Middle frontal gyrus (tissue), 1 donor: ENCODE measurements around the gene ME3.
A peak's percentile ranks its signal among the peaks of the same experiment; 100 is the strongest.

Experiments
- DNase-seq: peaks from one replicate; pipeline ENCODE4 v3.0.0-alpha.2; 2015; ENCODE audit warnings: low spot score; ENCODE audit errors: extremely low spot score

ME3 gene

DNA sequence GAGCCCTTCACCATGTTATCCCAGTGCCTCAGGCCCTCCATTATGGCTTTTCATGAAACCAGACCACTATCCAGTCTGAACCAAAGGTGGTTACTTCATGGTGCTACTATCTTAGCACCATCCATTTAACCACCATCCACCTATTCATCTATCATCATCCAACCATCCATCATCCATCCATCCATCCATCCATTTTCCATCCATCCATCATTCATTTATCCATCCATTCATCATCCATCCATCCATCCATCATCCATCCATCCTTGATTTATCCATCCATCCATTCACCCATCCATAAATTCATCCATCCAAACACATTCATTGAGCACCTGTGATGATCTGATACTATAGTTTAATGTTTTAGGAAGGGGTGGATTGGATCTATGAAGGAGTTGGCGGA is 204.2 kb downstream of the ME3 start:
- no peak for DNase-seq

DNA sequence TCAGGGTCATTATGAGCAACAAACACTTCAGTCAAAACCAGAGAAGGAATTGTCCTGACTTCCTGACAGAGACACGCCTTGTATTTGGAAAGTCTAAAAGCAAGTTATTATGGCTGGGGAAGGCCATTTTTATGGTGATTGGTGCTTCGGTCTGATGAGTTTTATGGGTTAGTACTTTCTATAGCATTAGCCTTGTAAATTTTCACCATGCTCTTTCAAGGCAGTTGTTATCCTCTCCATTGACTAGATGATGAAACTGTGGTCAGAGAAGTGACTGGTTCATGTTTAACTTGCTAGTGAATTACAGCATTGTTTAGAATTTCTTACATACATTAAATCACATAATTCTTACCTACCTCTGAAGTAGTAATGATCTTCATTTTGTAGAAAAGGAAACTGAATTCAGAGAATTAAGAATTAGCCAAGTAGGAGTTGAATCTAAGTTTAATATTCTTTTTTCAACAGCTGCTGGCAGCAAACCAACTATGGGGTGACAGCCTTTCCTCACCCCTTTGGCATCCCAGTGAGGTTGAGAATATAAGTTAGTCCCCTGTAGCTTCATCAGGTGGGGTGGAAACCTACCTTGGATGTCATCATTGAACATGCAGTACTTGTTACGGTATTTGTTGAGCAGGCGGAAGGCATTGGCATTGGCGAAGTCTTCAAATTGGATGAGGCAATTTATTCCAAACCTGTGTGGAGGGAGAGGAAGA is 207.8 kb downstream of the ME3 start:
- DNase-seq = no peak

DNA sequence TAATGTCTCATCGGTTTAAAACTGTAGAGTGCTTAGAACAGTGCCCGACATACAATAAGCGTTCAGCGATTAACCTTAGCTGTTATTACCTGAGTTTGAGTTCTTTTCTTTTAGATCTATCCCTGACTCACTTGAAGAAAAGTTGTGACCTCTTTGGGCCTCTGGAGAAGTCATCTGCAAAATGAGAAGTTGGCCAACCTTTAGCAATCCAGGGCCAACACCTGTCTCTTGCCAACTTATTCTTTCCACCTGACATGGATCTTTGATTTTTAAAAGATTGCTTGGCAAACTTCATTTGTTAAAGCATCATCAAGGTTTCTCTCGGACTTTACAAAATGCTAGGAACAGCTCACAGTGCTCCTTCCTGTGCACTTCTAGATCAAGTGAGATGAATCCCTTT is 208.5 kb downstream of the ME3 start:
- DNase-seq = no peak

DNA sequence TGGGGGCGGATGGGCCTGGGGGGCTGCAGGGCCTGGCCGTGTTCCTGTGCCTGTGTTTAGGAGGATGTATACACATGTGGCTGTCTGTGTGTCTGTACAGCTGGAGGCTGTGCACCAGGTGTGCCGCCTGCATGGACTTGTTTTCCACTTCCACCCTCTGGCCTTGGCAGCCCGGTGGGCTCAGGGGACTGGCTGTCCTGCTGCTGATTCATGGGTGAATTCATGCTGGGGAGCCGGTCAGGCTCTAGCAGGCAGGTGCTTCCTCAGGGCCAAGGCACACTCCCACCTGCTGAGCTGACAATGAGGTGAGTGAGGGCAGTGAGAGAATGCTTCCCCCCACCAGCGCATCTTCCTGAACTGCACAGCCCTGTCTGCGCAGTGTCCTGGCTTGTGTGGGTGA is 209.3 kb downstream of the ME3 start:
- DNase-seq = no peak

DNA sequence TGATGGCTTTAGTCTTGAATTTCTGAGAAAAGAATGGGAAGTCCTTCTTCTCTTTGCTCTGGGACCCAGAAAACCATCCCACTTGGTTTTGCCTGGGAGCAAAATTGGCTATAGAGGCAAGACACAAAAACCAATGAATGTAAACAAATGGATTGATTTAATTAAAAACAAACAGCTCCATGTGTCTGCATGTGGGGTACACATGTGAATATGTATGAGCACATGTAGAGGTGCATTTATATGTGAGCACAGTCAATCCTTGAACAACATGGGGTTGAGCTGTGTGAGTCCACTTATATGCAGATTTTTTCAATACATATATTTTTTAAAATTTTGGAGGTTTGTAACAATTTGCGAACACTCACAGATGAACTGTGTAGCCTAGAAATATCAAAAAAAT is 210.5 kb downstream of the ME3 start:
- DNase-seq = no peak

DNA sequence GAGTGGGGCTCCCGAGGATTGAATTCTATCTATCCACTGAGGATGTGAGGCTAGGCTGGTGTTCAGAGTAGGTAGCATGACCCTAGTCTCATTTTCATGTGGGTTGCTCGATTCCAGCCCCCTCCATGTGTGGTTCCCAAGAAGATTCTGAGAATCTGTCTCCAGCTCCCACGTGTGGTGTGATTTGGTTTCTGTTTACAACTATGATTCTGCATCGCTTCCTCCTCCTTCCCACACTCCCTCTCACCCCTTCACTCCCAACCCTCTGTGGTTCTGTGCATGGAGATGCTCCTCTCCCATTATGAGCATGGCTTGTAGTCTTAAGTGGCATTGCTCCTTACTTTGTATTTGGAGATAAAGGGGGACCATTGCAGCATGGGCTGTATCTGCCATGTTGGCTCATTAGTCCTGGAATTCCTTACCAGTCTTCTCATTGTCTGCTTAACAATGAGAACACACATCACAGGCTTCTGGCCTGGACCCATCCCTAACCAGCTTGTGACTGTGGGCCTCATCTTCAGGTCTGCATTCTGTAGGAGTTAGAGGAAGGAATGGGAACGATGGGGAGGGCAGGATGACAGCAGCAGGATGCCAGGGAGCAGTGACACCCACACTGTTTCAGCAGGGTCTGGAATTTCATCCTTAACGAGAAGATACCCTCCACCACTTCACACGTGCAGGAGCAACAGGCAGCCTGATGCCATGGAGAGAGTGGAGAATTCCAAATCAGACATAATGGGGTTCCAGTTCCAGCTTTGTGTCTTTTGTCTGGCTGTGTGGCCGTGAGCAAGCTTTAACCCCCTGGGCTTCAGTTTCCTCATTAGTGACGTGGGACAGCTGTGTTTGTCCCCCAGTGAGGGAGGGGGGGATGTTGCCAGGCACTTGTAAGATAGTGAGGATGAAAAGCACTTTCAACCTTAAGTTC is 211.7 kb downstream of the ME3 start:
- no peak for DNase-seq

DNA sequence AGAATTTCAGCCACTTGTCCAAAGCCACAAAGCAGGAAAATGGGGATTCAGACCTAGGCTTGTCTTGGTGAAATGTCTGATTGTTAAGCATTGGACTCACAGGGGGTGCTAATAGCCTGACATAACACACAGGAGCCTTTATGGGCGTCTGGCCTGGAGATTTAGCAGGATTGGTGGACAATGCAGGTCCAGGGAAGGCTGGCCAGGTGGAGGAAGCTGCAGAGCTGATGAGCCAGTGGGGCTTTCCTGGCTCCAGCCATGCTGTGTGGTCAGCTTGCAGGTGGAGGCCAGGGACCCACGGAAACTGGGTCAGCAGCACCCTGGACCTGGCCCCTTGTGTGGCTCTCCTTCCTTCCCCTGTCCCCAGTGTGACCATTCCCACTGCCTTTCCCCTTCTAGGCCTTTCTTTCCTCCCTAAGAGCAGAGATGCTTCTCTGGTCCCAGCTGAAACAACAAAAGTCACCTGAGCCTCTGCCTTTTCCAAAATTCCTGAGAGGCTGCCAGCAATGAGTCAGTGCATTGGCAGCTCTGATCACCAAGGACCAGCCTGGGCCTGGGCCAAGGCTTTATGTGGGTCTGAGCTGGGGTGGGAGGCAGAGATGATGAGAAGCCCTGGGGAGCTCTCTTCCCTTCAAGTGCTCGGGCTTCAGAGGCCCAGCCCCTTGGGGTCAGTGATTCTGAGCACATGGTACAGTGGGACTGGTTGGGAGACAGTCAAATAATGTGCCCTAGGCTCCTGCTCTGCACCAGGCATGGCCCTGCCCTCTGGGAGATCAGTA is 212.5 kb downstream of the ME3 start:
- DNase-seq = peak; percentile 34

DNA sequence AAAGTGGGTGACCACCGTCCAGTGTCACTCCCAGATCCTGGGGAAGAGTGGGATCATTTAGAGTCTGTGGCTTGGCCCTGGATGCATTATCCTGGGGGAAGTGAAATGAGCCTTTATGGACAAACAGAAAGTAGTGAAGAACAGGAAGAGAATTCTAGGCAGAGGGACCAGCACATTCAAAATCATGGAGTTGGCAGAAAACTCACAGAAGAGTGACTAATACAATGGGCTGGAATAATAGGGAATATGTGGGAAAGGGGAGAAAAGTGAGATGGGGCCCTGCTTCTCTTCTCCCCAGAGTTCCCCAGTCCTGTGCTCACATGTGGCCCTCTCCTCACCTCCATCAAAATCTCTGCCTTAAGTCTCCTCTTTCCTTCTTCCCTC is 213.4 kb downstream of the ME3 start:
- DNase-seq = no peak

DNA sequence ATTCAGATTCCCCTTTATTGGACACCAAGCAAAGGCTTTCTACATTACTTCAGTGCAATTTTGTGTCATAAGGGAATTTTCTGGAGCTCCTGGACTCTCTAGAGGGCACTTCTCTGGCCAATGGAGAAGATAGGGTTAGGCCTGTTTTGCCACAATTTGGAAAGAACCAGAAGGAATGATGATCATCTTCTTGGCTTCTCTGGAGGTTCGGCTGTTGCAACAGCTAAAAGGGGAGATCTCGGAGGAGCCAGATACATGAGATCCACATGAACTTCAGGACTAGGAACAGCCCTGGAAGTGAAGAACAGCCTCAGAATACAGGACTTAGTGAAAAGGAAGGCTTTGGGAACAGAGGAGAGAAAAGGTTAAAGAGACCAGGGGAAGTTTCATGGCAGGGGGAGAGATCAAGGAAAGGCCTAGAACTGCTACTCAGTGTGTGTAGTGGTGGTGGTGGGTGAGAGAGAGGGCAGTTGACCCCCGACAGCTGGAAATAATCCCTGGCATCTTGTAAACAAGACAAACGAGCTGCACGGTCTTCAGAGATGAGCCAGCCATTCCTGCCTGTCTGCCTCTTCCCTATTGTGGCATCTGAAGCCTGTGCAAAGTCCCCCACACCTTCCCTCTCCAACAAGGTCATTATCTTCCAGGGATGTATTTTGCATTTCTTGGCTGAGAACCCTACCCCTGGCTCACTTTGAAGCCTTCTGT is 214.0 kb downstream of the ME3 start:
- DNase-seq = no peak

DNA sequence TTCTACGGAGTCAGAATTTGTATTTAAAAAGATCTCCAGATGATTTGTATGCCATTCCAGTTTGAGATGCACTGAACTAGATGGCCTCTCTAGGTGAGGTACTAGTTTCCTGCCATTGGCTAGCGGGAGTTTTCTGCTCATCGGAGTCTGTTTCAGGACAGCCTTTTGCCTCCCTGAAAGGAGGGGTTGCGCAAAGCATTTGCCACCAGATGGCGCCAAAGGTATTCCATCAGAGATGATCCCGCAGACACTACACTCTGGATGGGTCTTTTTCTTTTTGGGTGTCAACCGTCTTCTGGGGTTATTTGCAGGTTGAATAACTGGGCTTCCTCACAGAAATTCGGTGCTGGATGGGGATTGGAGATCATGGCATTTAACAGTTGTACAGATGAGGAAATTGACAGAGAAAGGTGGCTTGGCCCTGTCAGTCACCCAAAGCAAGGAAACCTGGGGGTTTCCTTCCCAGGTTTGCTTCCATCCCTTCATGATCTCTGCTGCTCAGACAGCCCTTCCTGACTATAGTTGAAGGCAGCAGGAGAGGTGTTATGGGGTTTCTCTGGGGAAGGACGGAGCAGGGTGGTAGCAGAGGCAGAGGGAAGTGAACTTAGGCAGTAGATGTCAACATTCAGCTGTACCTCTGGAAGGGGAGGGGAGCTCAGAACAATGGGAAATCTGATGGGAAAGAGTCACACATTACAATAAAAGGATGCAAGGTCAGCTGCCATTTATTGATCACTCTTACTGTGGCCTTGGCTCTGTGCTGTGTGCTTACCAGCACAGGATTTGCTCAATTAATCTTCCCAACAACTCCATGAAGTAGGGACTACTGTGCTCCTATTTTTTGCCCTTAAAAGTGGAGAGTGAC is 216.1 kb downstream of the ME3 start:
- DNase-seq = peak; percentile 63

DNA sequence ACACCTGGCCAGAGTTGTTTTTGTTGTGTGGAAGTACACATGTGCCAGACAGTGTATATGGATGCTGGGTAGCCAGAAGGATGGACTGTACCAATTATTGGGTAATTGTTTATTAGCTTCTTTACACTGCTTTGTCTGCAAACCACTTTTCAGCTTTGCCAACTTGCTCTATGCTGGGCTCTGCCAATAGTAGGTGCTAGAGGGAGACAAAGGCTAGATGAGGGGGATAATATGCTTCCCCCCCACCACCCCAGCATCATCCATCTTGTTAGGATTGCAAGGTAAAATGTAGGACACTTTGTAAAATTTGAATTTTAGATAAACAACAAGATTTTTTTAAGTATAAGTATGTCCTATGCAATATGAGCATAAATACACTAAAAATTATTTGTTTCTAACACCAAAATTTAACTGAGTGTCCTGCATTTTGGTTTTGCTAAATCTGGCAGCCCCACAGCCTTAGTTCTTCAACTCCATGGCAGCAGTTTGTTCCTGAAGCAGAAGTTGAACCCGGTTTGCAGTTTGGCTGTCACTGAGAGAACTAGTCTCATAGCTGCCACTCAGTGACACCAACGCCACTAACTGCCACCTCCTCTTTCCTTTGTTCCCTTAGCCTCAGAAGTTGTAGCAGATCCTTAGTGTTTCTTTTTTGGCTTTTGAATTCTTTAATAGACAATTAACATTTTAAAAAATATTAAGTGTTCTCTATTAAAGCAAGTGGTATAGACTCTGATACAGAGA is 219.0 kb downstream of the ME3 start:
- DNase-seq = no peak

DNA sequence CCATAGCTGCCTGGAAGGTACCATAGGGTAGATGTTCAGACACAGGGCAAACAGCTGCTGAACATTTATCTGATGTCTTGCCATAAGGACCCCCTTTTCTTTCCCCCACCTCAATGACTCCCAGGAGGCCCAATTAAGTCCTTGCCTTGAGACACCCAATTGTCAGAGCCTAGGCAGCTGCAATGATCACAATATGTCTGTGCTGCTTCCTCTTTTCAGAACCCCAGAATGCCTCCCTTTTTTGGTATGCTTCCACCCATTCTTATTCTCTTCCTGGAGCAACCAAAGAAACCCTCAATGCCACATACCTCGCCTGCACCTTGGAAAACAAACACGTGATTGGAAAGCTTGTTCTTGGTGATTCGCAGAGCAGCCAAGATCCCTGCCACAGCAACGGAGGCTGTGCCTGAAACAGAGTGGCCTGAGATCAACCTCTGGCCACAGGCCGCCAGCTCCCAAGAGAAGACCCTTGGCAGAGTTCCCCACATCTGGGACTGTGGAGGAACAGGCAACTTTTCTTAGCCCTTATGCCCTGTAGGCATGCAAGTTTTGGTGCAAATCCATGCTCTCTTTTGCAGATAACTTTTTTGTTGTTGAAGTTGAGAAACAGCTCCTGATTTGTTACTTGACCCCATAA is 222.3 kb downstream of the ME3 start:
- no peak for DNase-seq

DNA sequence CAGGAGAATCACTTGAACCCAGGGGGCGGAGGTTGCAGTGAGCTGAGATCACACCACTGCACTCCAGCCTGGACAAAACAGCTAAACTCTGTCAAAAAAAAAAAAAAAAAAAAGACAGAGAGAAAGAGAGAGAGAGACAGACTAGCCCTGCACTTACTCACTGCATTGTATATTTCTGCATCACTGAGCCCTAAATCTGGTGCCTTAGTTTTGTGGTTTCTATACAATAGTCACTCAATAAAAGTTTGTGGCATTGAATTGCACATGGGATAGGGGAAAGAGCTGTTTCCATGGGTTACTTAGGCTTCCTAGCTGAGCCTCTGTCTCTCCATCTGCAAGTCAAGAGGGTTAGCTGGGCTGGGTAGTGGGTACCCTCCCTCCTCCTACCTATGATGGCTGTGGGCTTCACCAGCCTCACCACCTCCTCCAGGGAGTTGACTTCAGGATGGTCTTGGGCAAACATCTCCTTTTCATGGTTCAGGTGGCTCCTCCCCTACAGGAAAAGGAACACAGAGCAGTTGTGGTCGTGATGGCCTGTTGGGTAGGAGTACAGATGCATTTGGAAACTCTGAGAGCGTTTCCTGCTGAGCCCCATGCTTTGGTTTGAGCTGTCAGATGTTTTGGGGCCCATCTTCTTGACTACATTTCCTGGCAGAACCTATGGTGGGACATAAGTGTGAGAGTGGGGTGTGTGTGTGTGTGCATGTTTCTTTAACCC is 224.5 kb downstream of the ME3 start:
- no peak for DNase-seq

DNA sequence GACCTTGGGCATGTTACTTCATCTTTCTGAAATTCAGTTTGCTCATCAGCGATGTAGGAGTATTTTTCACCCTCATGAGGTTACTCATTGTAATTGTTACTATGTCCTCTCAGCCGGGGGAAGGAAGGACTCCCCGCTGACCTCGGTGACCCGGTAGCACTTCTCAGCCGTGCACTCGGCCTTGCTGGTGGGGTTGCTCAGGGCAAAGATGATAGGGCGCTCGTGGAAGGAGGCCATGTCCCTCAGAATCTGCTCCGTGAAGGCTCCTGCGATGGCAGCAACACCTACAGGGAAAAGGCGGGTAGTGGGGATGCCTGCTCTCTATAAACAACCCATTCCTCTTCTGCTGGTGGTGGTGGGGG is 225.5 kb downstream of the ME3 start:
- DNase-seq = no peak

DNA sequence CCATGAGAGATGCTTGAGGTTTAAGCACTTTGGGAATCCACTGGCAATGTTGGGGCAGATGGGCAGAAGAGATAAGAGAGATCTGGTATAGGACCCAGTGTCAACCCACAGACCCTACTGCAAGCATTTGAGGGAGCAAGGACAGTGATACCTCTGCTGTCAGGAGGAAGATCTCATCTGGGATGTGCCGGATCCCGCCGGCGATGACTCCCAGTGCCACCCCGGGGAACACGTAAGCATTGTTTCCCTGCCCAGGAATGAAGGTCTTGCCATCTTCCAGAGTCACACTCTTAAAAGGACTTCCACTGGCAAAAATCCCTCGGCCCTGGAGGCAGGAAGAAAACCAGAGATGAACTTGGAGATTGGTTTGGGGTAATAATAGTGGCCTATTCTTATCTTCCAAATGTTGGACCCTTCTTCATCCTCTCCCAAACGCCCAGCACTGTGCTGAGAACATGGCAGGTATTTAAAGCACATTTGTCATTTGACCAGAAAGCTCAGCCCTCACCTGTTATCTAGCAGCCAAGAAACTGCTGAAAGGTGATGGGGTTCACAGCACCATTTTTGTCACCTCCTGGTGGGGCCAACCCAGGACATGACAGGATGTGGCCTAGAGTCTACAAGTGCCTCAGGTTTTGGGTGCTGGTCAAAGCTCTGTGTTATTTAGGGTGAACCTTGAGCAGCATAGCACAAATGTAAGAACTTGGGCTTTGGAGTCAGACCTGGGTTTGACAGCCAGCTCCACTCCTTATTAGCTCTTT is 226.1 kb downstream of the ME3 start:
- no peak for DNase-seq

DNA sequence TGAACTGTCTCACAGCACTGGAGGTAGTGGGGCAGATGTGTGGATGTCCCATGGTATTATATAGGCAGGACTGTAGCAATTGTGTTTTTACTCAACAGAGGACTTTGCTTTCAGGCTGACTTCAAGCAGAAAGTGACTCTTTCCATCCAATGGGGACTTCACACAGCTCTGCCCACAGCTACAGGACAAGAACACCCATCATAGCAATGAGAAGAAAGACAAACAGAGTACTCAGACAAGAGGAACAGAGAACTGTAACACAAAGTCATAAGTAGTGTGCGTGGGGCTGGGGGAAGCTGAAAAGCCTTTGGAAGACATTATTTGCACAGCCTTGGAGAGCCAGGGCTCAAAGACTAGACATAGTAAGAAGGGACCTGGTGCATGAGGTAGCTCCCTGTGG is 227.4 kb downstream of the ME3 start:
- no peak for DNase-seq

DNA sequence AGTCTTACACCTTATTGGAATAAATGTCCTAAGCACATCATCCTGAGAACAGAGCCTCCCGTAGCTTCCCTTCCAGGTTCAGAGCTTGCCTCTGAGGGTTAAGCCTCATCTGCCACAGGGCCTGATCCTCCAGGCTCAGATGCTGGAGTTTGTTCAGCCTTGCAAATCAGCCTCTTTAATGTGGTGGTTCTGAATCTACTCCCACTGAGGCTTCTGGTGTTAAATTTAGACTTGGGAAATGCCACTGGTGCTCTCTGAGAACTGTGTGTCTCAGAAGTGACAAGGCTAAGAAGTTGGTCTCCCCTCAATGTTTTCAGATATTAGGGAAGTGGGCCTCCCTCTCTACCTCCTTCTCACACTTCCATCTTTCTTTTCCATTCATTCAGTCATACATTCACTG is 229.0 kb downstream of the ME3 start:
- DNase-seq = no peak

DNA sequence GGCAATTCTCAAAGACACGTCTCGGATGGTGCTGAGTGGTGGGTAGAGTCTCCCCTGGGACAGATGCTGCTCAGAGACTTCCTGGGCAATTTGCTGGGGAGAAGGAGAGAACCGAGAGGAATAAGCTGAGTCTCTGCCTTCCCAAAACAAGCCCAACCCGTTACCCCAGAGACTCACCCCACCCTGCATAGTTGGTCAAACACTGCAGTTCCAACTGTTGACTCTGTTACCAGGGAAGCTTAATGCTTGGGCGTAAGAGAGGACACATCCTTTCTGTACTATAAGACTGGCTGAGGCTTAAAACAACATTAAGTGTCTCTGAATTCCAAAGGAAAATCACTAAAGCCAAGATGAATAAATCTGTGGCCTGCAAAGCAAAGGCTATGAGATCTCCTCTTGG is 229.6 kb downstream of the ME3 start:
- no peak for DNase-seq
